H9 (cell line): ENCODE data around the gene BPIFA3. TPM values are rescaled to one million over a fixed set of nuclear protein-coding genes. Genes with fewer than 3 reads are reported as not detected.

Source experiments
- DNase-seq: peaks from one replicate; pipeline ENCODE4 v3.0.0-alpha.2; 2017
- H2AFZ ChIP-seq: one replicate; pipeline ENCODE4 v1.6.1; 2013; ENCODE audit warnings: mild to moderate bottlenecking, low read length, control low read depth, moderate library complexity
- H2AK5ac ChIP-seq: 2 replicates; pipeline ENCODE4 v1.6.1; 2013; ENCODE audit warnings: low read length, control low read depth, mixed read lengths; ENCODE audit not compliant: insufficient read length
- H2BK120ac ChIP-seq: one replicate; pipeline ENCODE4 v1.6.1; 2013; ENCODE audit warnings: low read depth, mild to moderate bottlenecking, low read length, control low read depth, inconsistent platforms; ENCODE audit not compliant: poor library complexity, severe bottlenecking
- H2BK12ac ChIP-seq: 2 replicates; pipeline ENCODE4 v1.6.1; 2013; ENCODE audit warnings: low read length, control low read depth, mixed read lengths, low read depth; ENCODE audit not compliant: insufficient read length
- H2BK15ac ChIP-seq: 2 replicates; pipeline ENCODE4 v1.6.1; 2013; ENCODE audit warnings: low read depth, low read length, control low read depth
- H2BK20ac ChIP-seq: one replicate; pipeline ENCODE4 v1.6.1; 2013; ENCODE audit warnings: low read depth, mild to moderate bottlenecking, low read length, control low read depth, inconsistent platforms; ENCODE audit not compliant: poor library complexity, severe bottlenecking
- H2BK5ac ChIP-seq: 2 replicates; pipeline ENCODE4 v1.6.1; 2013; ENCODE audit warnings: low read length, control low read depth, mixed read lengths; ENCODE audit not compliant: insufficient read length
- H3K14ac ChIP-seq: 2 replicates; pipeline ENCODE4 v1.6.1; 2013; ENCODE audit warnings: low read length, control low read depth; ENCODE audit not compliant: insufficient read depth
- H3K18ac ChIP-seq: 2 replicates; pipeline ENCODE4 v1.6.1; 2013; ENCODE audit warnings: low read depth, mild to moderate bottlenecking, mixed read lengths, low read length, control low read depth; ENCODE audit not compliant: insufficient read length
- H3K23ac ChIP-seq: 2 replicates; pipeline ENCODE4 v1.6.1; 2013; ENCODE audit warnings: low read length, control low read depth, mixed read lengths, low read depth; ENCODE audit not compliant: insufficient read length
- H3K23me2 ChIP-seq: 2 replicates; pipeline ENCODE4 v1.6.1; 2013; ENCODE audit warnings: low read depth, mild to moderate bottlenecking, mixed read lengths, low read length, control low read depth; ENCODE audit not compliant: insufficient read length, poor library complexity, severe bottlenecking
- H3K27ac ChIP-seq: 2 replicates; pipeline ENCODE4 v1.5.1; 2013; ENCODE audit warnings: low read length, control low read depth, mixed read lengths, low read depth; ENCODE audit not compliant: insufficient read length
- H3K27me3 ChIP-seq: 2 replicates; pipeline ENCODE4 v1.6.1; 2013; ENCODE audit warnings: low read length, control low read depth, inconsistent platforms; ENCODE audit not compliant: insufficient read depth
- H3K4ac ChIP-seq: 2 replicates; pipeline ENCODE4 v1.6.1; 2013; ENCODE audit warnings: low read depth, mild to moderate bottlenecking, control low read depth, inconsistent platforms, low read length, moderate library complexity
- H3K4me1 ChIP-seq: 2 replicates; pipeline ENCODE4 v1.6.1; 2013; ENCODE audit warnings: low read length, control low read depth, inconsistent platforms; ENCODE audit not compliant: insufficient read depth
- H3K4me2 ChIP-seq: 2 replicates; pipeline ENCODE4 v1.6.1; 2013; ENCODE audit warnings: low read length, control low read depth, mixed read lengths; ENCODE audit not compliant: insufficient read length, insufficient read depth
- H3K56ac ChIP-seq: 2 replicates; pipeline ENCODE4 v1.6.1; 2013; ENCODE audit warnings: low read depth, mild to moderate bottlenecking, mixed read lengths, low read length, control low read depth; ENCODE audit not compliant: insufficient read length
- H3K79me1 ChIP-seq: 2 replicates; pipeline ENCODE4 v1.6.1; 2013; ENCODE audit warnings: low read depth, mild to moderate bottlenecking, moderate library complexity, low read length, control low read depth, inconsistent platforms; ENCODE audit not compliant: insufficient read depth, poor library complexity, severe bottlenecking
- H3K79me2 ChIP-seq: 2 replicates; pipeline ENCODE4 v1.6.1; 2013; ENCODE audit warnings: low read length, control low read depth, inconsistent platforms; ENCODE audit not compliant: insufficient read depth
- H3K9ac ChIP-seq: 2 replicates; pipeline ENCODE4 v1.6.1; 2013; ENCODE audit warnings: low read length, control low read depth, mixed read lengths; ENCODE audit not compliant: insufficient read length; ENCODE audit errors: extremely low read depth
- H3K9me3 ChIP-seq: one replicate; pipeline ENCODE4 v1.6.1; 2013; ENCODE audit warnings: low read depth, low read length, inconsistent platforms; ENCODE audit not compliant: control insufficient read depth
- H3T11ph ChIP-seq: one replicate; pipeline ENCODE4 v1.6.1; 2013; ENCODE audit warnings: mild to moderate bottlenecking, low read length, control low read depth, inconsistent platforms
- H4K20me1 ChIP-seq: one replicate; pipeline ENCODE4 v1.6.1; 2013; ENCODE audit not compliant: control insufficient read depth, insufficient read length, insufficient read depth
- H4K5ac ChIP-seq: 2 replicates; pipeline ENCODE4 v1.6.1; 2013; ENCODE audit warnings: low read depth, mild to moderate bottlenecking, mixed read lengths, low read length, control low read depth; ENCODE audit not compliant: insufficient read length
- H4K8ac ChIP-seq: replicated peaks from 2 replicates; pipeline ENCODE4 v1.6.1; 2013; ENCODE audit warnings: low read length, control low read depth, mixed read lengths, low read depth; ENCODE audit not compliant: insufficient read length
- H4K91ac ChIP-seq: 2 replicates; pipeline ENCODE4 v1.6.1; 2013; ENCODE audit warnings: low read depth, mild to moderate bottlenecking, moderate library complexity, mixed read lengths, low read length, control low read depth; ENCODE audit not compliant: insufficient read length
- H3K27ac Mint-ChIP-seq, 3 experiments: 2 replicates in 2 of 3; 3 replicates in 1 of 3; pipeline ENCODE4 v1.8.0; 2020 to 2021; ENCODE audit warnings: mixed read lengths in 3 of 3, mild to moderate bottlenecking in 1 of 3, moderate library complexity in 1 of 3
- H3K27me3 Mint-ChIP-seq: 2 replicates; pipeline ENCODE4 v1.8.0; 2021; ENCODE audit warnings: low read depth, mild to moderate bottlenecking, moderate library complexity, mixed read lengths
- H3K36me3 Mint-ChIP-seq, 3 experiments: 2 replicates in 2 of 3; 3 replicates in 1 of 3; pipeline ENCODE4 v1.8.0; 2020 to 2021; ENCODE audit warnings: low read depth in 3 of 3, mixed read lengths in 3 of 3; ENCODE audit not compliant: insufficient read depth in 1 of 3
- H3K4me1 Mint-ChIP-seq, 2 experiments: 2 replicates each; pipeline ENCODE4 v1.8.0; 2020; ENCODE audit warnings: mixed read lengths in 2 of 2
- H3K4me3 Mint-ChIP-seq, 2 experiments: 2 replicates in 1 of 2; 3 replicates in 1 of 2; pipeline ENCODE4 v1.8.0; 2020 to 2021; ENCODE audit warnings: mild to moderate bottlenecking in 2 of 2, mixed read lengths in 2 of 2, moderate library complexity in 1 of 2
- H3K9me3 Mint-ChIP-seq, 2 experiments: 2 replicates in 1 of 2; 3 replicates in 1 of 2; pipeline ENCODE4 v1.8.0; 2020; ENCODE audit warnings: mild to moderate bottlenecking in 2 of 2, mixed read lengths in 2 of 2, moderate library complexity in 1 of 2
- WGBS: extraction: QIAGEN DNeasy Blood & Tissue Kit; methylation state at CpG from one replicate; pipeline ENCODE4 v1.1.7; 2013; ENCODE audit warnings: missing lambda C conversion rate, low lambda C conversion rate, mixed read lengths; ENCODE audit not compliant: insufficient read length; ENCODE audit errors: extremely low coverage; 5-methylcytosine and 5-hydroxymethylcytosine counted together
- total RNA-seq: library from RNA; stranded (reverse); gene quantifications from 2 replicates; pipeline ENCODE4 v1.2.1, GENCODE V29; 2021
- TF ChIP-seq, protein P1 (sequence below): fragments of 200-600 bp; sonication (generic); conservative IDR thresholded peaks from 3 replicates; pipeline ENCODE4 v1.8.0; 2021; ENCODE audit warnings: antibody characterized with exemption, mild to moderate bottlenecking

Gene BPIFA3
- total RNA-seq, 1 experiment from 2014 or later: not detected

GRCh38 chr20:33180169-33180568, 37.0 kb upstream of the BPIFA3 start:
- H3K27ac Mint-ChIP-seq: no peak overlapping the region; a peak in 1 of 7 replicates

More at GRCh38 chr20:33180169-33180568, 37.0 kb upstream of the BPIFA3 start:
- no peaks in the 10 kb centered on the region for H3K4me1 ChIP-seq
- H2BK20ac ChIP-seq: no peak overlapping the region
- no peaks in the 10 kb centered on the region for H3K23me2 ChIP-seq
- no peak overlapping the region for H3K18ac ChIP-seq
- H2BK15ac ChIP-seq: no peak overlapping the region
- no peak overlapping the region for H3K4me3 Mint-ChIP-seq
- H3K4ac ChIP-seq: no peak overlapping the region
- peaks cover 23 to 26% of the 10 kb centered on the region in 2 experiments for H3K4me1 Mint-ChIP-seq
- TF ChIP-seq, protein P1, sequence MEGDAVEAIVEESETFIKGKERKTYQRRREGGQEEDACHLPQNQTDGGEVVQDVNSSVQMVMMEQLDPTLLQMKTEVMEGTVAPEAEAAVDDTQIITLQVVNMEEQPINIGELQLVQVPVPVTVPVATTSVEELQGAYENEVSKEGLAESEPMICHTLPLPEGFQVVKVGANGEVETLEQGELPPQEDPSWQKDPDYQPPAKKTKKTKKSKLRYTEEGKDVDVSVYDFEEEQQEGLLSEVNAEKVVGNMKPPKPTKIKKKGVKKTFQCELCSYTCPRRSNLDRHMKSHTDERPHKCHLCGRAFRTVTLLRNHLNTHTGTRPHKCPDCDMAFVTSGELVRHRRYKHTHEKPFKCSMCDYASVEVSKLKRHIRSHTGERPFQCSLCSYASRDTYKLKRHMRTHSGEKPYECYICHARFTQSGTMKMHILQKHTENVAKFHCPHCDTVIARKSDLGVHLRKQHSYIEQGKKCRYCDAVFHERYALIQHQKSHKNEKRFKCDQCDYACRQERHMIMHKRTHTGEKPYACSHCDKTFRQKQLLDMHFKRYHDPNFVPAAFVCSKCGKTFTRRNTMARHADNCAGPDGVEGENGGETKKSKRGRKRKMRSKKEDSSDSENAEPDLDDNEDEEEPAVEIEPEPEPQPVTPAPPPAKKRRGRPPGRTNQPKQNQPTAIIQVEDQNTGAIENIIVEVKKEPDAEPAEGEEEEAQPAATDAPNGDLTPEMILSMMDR: no peak
- H4K5ac ChIP-seq: no peak overlapping the region
- H3K56ac ChIP-seq: no peak overlapping the region
- no CpG with 5 or more reads among the region's 5 CpGs for WGBS
- no peak overlapping the region for H3T11ph ChIP-seq
- no peak overlapping the region for H2AFZ ChIP-seq
- H3K9me3 Mint-ChIP-seq: peaks cover 5 to 7% of the 10 kb centered on the region in 2 experiments; a peak in 2 of 5 replicates
- no peak overlapping the region for H3K9ac ChIP-seq
- H2BK120ac ChIP-seq: no peak overlapping the region
- H3K14ac ChIP-seq: no peak overlapping the region
- H4K8ac ChIP-seq: no peak overlapping the region
- H3K79me1 ChIP-seq: no peaks in the 10 kb centered on the region
- H3K27me3 ChIP-seq: no peaks in the 10 kb centered on the region
- H3K23ac ChIP-seq: no peak overlapping the region
- no peak overlapping the region for H3K27ac ChIP-seq
- H2BK5ac ChIP-seq: no peak overlapping the region
- DNase-seq: no peak
- H4K20me1 ChIP-seq: no peaks in the 10 kb centered on the region
- H2AK5ac ChIP-seq: no peak overlapping the region
- peaks cover 2% of the 10 kb centered on the region for H3K27me3 Mint-ChIP-seq
- H3K9me3 ChIP-seq: no peaks in the 10 kb centered on the region
- no peak overlapping the region for H2BK12ac ChIP-seq
- H3K36me3 Mint-ChIP-seq: peaks cover 3 to 8% (median 5%) of the 10 kb centered on the region in 3 experiments; a peak in 3 of 7 replicates
- no peaks in the 10 kb centered on the region for H3K79me2 ChIP-seq
- H4K91ac ChIP-seq: no peak overlapping the region
- H3K4me2 ChIP-seq: no peak overlapping the region
